SK-N-SH treated with all-trans-retinoic acid at 6 μM for 48 hours (cell line): Measurements from ENCODE around the gene SC5D.

Experiments used
- ATAC-seq: fragments of 200-7000 bp; cut with Tn5 transposase; 3 replicates; pipeline ENCODE4 v1.9.1; 2020; ENCODE audit warnings: mild to moderate bottlenecking, moderate library complexity
- BACH2 ChIP-seq: fragments of 250-450 bp; sonication (Bioruptor Pico); IDR thresholded peaks from 2 replicates; pipeline ENCODE4 v1.9.0; 2021; ENCODE audit warnings: mild to moderate bottlenecking, borderline replicate concordance
- CSDC2 ChIP-seq: fragments of 250-450 bp; sonication (Bioruptor Pico); IDR thresholded peaks from 2 replicates; pipeline ENCODE4 v1.5.0; 2020; ENCODE audit warnings: mild to moderate bottlenecking, moderate library complexity
- ESRRG ChIP-seq: fragments of 250-450 bp; sonication (Bioruptor Pico); IDR thresholded peaks from 2 replicates; pipeline ENCODE4 v1.6.1; 2021; ENCODE audit warnings: mild to moderate bottlenecking
- ISL1 ChIP-seq: fragments of 250-450 bp; sonication (Bioruptor Pico); IDR thresholded peaks from 2 replicates; pipeline ENCODE4 v2.1.2; 2022; ENCODE audit warnings: mild to moderate bottlenecking, moderate library complexity
- OSR1 ChIP-seq: fragments of 250-450 bp; sonication (Bioruptor Pico); IDR thresholded peaks from 2 replicates; pipeline ENCODE4 v1.8.0; 2022; ENCODE audit warnings: moderate library complexity, mild to moderate bottlenecking, inconsistent platforms
- PPARA ChIP-seq: fragments of 250-450 bp; sonication (Bioruptor Pico); IDR thresholded peaks from 2 replicates; pipeline ENCODE4 v1.5.0; 2020; ENCODE audit warnings: mild to moderate bottlenecking, borderline replicate concordance
- RARB ChIP-seq: fragments of 250-450 bp; sonication (Bioruptor Pico); IDR thresholded peaks from 2 replicates; pipeline ENCODE4 v1.8.0; 2021; ENCODE audit warnings: mild to moderate bottlenecking, moderate library complexity
- SNAI2 ChIP-seq: fragments of 250-450 bp; sonication (Bioruptor Pico); IDR thresholded peaks from 2 replicates; pipeline ENCODE4 v1.5.0; 2020; ENCODE audit warnings: mild to moderate bottlenecking, moderate library complexity
- TCF4 ChIP-seq: fragments of 250-450 bp; sonication (Bioruptor Pico); IDR thresholded peaks from 2 replicates; pipeline ENCODE4 v1.8.0; 2021; ENCODE audit warnings: mild to moderate bottlenecking, moderate library complexity, borderline replicate concordance
- TOX ChIP-seq: fragments of 250-450 bp; sonication (Bioruptor Pico); IDR thresholded peaks from 2 replicates; pipeline ENCODE4 v1.8.0; 2021; ENCODE audit warnings: mild to moderate bottlenecking, moderate library complexity, borderline replicate concordance
- TSHZ2 ChIP-seq: fragments of 250-450 bp; sonication (Bioruptor Pico); IDR thresholded peaks from 2 replicates; pipeline ENCODE4 v1.5.0; 2020; ENCODE audit warnings: mild to moderate bottlenecking, moderate library complexity
- ZC3H10 ChIP-seq: fragments of 250-450 bp; sonication (Bioruptor Pico); IDR thresholded peaks from 2 replicates; pipeline ENCODE4 v1.5.1; 2021; ENCODE audit warnings: mild to moderate bottlenecking, moderate library complexity
- ZFP3 ChIP-seq: fragments of 250-450 bp; sonication (Bioruptor Pico); IDR thresholded peaks from 2 replicates; pipeline ENCODE4 v1.5.0; 2020; ENCODE audit warnings: mild to moderate bottlenecking, moderate library complexity
- ZFP30 ChIP-seq: fragments of 450-650 bp; formaldehyde crosslinking; IDR thresholded peaks from 2 replicates; pipeline ENCODE4 v1.5.0; 2022; ENCODE audit warnings: mild to moderate bottlenecking, moderate library complexity
- ZNF565 ChIP-seq: fragments of 450-650 bp; formaldehyde crosslinking; conservative IDR thresholded peaks from 2 replicates; pipeline ENCODE4 v1.5.0; 2020; ENCODE audit warnings: low read depth, mild to moderate bottlenecking, moderate library complexity
- ZNF8 ChIP-seq: fragments of 450-650 bp; formaldehyde crosslinking; IDR thresholded peaks from 2 replicates; pipeline ENCODE4 v1.5.0; 2020; ENCODE audit warnings: mild to moderate bottlenecking, moderate library complexity
- TF ChIP-seq, protein P1 (sequence below): fragments of 250-450 bp; sonication (Bioruptor Pico); IDR thresholded peaks from 2 replicates; pipeline ENCODE4 v1.5.1; 2021; ENCODE audit warnings: mild to moderate bottlenecking, moderate library complexity
- TF ChIP-seq, protein P2 (sequence below): fragments of 250-450 bp; sonication (Bioruptor Pico); IDR thresholded peaks from 2 replicates; pipeline ENCODE4 v1.5.1; 2020; ENCODE audit warnings: low read depth, mild to moderate bottlenecking, moderate library complexity
- TF ChIP-seq, protein P3 (sequence below): fragments of 250-450 bp; sonication (Bioruptor Pico); IDR thresholded peaks from 2 replicates; pipeline ENCODE4 v1.8.0; 2021; ENCODE audit warnings: low read depth, mild to moderate bottlenecking, moderate library complexity, borderline replicate concordance

The SC5D gene

GRCh38 chr11:121249039-121249663, 43.4 kb upstream of the SC5D start:
- peak; percentile 82 for ATAC-seq

GRCh38 chr11:121250843-121251242, 41.7 kb upstream of the SC5D start:
- no peak for ATAC-seq
- TF ChIP-seq, protein P1, sequence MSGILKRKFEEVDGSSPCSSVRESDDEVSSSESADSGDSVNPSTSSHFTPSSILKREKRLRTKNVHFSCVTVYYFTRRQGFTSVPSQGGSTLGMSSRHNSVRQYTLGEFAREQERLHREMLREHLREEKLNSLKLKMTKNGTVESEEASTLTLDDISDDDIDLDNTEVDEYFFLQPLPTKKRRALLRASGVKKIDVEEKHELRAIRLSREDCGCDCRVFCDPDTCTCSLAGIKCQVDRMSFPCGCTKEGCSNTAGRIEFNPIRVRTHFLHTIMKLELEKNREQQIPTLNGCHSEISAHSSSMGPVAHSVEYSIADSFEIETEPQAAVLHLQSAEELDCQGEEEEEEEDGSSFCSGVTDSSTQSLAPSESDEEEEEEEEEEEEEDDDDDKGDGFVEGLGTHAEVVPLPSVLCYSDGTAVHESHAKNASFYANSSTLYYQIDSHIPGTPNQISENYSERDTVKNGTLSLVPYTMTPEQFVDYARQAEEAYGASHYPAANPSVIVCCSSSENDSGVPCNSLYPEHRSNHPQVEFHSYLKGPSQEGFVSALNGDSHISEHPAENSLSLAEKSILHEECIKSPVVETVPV: no peak
- TF ChIP-seq ZC3H10 (CRISPR knock-in tag) (no peak), TSHZ2 (CRISPR knock-in tag) (no peak), ZNF8 (CRISPR knock-in tag) (no peak), RARB (no peak), TCF4 (CRISPR knock-in tag) (no peak), BACH2 (no peak), ESRRG (CRISPR knock-in tag) (no peak), PPARA (CRISPR knock-in tag) (no peak), SNAI2 (CRISPR knock-in tag) (no peak), ZFP3 (no peak), ISL1 (CRISPR knock-in tag) (no peak)

More at GRCh38 chr11:121249039-121249663, 43.4 kb upstream of the SC5D start:
- TF ChIP-seq BACH2 (no peak), ZFP30 (CRISPR knock-in tag) (no peak), ZNF565 (CRISPR knock-in tag) (no peak), CSDC2 (CRISPR knock-in tag) (no peak), ZFP3 (no peak)
- TF ChIP-seq, protein P2, sequence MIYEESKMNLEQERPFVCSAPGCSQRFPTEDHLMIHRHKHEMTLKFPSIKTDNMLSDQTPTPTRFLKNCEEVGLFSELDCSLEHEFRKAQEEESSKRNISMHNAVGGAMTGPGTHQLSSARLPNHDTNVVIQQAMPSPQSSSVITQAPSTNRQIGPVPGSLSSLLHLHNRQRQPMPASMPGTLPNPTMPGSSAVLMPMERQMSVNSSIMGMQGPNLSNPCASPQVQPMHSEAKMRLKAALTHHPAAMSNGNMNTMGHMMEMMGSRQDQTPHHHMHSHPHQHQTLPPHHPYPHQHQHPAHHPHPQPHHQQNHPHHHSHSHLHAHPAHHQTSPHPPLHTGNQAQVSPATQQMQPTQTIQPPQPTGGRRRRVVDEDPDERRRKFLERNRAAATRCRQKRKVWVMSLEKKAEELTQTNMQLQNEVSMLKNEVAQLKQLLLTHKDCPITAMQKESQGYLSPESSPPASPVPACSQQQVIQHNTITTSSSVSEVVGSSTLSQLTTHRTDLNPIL (CRISPR knock-in tag): no peak

GRCh38 chr11:121253951-121254350, 38.6 kb upstream of the SC5D start:
- ATAC-seq: no peak
- TF ChIP-seq, protein P3, sequence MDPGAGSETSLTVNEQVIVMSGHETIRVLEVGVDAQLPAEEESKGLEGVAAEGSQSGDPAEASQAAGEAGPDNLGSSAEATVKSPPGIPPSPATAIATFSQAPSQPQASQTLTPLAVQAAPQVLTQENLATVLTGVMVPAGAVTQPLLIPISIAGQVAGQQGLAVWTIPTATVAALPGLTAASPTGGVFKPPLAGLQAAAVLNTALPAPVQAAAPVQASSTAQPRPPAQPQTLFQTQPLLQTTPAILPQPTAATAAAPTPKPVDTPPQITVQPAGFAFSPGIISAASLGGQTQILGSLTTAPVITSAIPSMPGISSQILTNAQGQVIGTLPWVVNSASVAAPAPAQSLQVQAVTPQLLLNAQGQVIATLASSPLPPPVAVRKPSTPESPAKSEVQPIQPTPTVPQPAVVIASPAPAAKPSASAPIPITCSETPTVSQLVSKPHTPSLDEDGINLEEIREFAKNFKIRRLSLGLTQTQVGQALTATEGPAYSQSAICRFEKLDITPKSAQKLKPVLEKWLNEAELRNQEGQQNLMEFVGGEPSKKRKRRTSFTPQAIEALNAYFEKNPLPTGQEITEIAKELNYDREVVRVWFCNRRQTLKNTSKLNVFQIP (CRISPR knock-in tag): no peak
- TF ChIP-seq TOX (no peak), ZC3H10 (CRISPR knock-in tag) (no peak), CSDC2 (CRISPR knock-in tag) (no peak), OSR1 (CRISPR knock-in tag) (no peak), TSHZ2 (CRISPR knock-in tag) (no peak), PPARA (CRISPR knock-in tag) (no peak)
- TF ChIP-seq, protein P2 (CRISPR knock-in tag): no peak
